Activated naive CD8-positive, alpha-beta T cell treated with anti-CD3 and anti-CD28 coated beads, Interleukin-2, amount 10 ng/mL, durations not matched to agents 7 days and 5 days (primary cell): ENCODE measurements around the gene KMT2B. TPM values are rescaled to one million over a fixed set of nuclear protein-coding genes. Genes with fewer than 3 reads are reported as not detected.
A peak's percentile ranks its signal among the peaks of the same experiment; 100 is the strongest.

Experiments
- ATAC-seq: fragments of 150-1000 bp; cut with Tn5 transposase; one replicate; pipeline ENCODE4 v1.10.0; 2021; ENCODE audit warnings: low read depth, moderate library complexity
- POLR2A ChIA-PET: fragments of 350-600 bp; sonication (Branson Sonifier 250); formaldehyde crosslinking; loops from one replicate; lab custom pipeline; 2021; ENCODE audit warnings: antibody characterized with exemption; lab: Charles Lee
- DNase-seq: peaks from one replicate; pipeline ENCODE4 v3.0.0; 2021
- H3K27ac Mint-ChIP-seq: one replicate; pipeline ENCODE4 v1.8.0; 2022; ENCODE audit warnings: mild to moderate bottlenecking, mixed read lengths
- H3K27me3 Mint-ChIP-seq: one replicate; pipeline ENCODE4 v1.8.0; 2022; ENCODE audit warnings: mild to moderate bottlenecking, moderate library complexity, mixed read lengths
- H3K36me3 Mint-ChIP-seq: one replicate; pipeline ENCODE4 v1.8.0; 2021; ENCODE audit warnings: mild to moderate bottlenecking, mixed read lengths
- H3K4me1 Mint-ChIP-seq: one replicate; pipeline ENCODE4 v1.8.0; 2021; ENCODE audit warnings: mixed read lengths
- H3K4me3 Mint-ChIP-seq: one replicate; pipeline ENCODE4 v1.8.0; 2022; ENCODE audit warnings: mild to moderate bottlenecking, moderate library complexity, mixed read lengths
- H3K9me3 Mint-ChIP-seq: one replicate; pipeline ENCODE4 v1.8.0; 2021; ENCODE audit warnings: mixed read lengths
- total RNA-seq, 2 experiments: library from RNA; stranded (reverse); gene quantifications; one replicate each; pipeline ENCODE4 v1.2.3, GENCODE V29; 2021

KMT2B gene
- total RNA-seq, 2 experiments from 2014 or later = 74.6 to 75.9 TPM

DNA sequence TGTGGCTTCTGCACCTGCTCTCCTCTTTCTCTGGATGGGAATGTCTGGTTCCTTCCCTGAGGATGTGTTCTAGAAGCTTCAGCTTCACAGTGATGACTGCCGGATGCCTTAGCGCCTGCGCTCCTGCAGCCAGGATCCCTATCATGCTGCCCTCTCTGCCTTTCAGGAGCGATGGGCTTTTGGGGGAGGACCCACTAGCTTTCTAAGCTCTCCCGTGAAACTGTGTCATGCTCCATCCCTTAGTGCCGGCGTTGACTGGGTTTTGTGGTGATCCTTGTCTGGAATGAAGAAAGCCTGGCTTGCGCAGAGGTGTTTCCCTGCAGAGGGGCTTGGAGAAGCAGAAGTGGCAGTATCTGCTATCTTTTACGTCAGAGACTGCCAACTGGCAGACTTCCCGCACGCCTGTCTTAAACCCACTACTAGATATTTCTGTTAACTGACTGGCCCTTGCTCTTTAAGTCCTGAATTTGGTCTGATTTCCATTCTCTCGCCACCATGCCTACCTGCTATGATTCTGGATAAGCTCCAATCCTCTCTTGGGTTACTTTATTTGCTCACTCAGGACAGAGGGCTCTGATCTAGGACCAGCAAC lies 3.8 kb upstream of the KMT2B start:
- POLR2A ChIA-PET = interaction anchor here (1.0 to 6.6 kb wide), 7 partner anchors 12 to 187 kb away, joined by 3 to 75 read pairs (median 9); partner anchors contain the start of genes ETV2 and HSPB6
- H3K4me3 Mint-ChIP-seq = peak overlapping the region; percentile 97

DNA sequence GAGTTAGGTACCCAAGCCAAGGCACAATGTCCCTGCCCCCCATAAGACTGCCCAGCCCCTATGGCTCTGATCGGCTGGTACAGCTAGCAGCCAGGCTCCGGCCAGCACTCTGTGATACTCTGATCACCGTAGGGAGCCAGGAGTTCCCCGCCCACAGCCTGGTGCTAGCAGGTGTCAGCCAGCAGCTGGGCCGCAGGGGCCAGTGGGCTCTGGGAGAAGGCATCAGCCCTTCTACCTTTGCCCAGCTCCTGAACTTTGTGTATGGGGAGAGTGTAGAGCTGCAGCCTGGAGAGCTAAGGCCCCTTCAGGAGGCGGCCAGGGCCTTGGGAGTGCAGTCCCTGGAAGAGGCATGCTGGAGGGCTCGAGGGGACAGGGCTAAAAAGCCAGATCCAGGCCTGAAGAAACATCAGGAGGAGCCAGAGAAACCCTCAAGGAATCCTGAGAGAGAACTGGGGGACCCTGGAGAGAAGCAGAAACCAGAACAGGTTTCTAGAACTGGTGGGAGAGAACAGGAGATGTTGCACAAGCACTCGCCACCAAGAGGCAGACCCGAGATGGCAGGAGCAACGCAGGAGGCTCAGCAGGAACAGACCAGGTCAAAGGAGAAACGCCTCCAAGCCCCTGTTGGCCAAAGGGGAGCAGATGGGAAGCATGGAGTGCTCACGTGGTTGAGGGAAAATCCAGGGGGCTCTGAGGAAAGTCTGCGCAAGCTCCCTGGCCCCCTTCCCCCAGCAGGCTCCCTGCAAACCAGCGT lies 3.0 kb upstream of the KMT2B start:
- DNase-seq = peak; percentile 43
- POLR2A ChIA-PET = interaction anchor here (1.0 to 6.6 kb wide), 5 partner anchors 13 to 72 kb away, joined by 5 to 75 read pairs (median 14); partner anchors contain the start of genes ETV2 and HSPB6
- peaks cover 62% of the 10 kb centered on the region for H3K4me1 Mint-ChIP-seq

More for the DNA sequence above, 3.8 kb upstream of the KMT2B start:
- no peak for ATAC-seq
- Mint-ChIP-seq H3K27ac (peak overlapping the region; percentile 95), H3K9me3 (no peaks in the 10 kb centered on the region), H3K36me3 (peaks cover 9% of the 10 kb centered on the region), H3K4me1 (peaks cover 56% of the 10 kb centered on the region), H3K27me3 (no peaks in the 10 kb centered on the region)
- DNase-seq = no peak

DNA sequence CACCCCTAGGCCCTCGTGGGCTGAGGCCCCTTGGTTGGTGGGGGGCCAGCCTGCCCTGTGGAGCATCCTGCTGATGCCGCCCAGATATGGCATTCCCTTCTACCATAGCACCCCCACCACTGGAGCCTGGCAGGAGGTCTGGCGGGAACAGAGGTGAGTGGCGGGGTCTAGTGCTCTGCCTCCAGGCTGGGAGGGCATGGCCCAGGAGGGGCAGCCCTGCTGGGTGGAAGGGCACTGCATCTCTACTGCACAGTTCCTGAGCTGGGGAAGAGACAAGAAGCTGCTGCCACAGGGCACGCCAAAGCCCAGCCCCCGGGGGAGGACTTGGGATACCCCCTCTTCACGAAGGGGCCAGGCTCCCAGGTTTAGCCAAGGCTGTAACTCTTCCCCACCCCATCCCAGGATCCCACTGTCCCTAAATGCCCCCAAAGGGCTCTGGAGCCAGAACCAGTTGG lies 2.4 kb upstream of the KMT2B start:
- ATAC-seq (no peak), DNase-seq (no peak)
- no peaks in the 10 kb centered on the region for H3K9me3 Mint-ChIP-seq
- peaks cover 11% of the 10 kb centered on the region for H3K36me3 Mint-ChIP-seq
- POLR2A ChIA-PET = interaction anchor here (1.0 to 6.6 kb wide), 4 partner anchors 13 to 33 kb away, joined by 3 to 75 read pairs (median 33); partner anchors contain the start of gene LIN37
- H3K4me1 Mint-ChIP-seq = peaks cover 61% of the 10 kb centered on the region
- H3K27ac Mint-ChIP-seq = peak overlapping the region; percentile 94
- H3K27me3 Mint-ChIP-seq = no peaks in the 10 kb centered on the region
- peak overlapping the region; percentile 97 for H3K4me3 Mint-ChIP-seq

More for the DNA sequence above, 3.0 kb upstream of the KMT2B start:
- Mint-ChIP-seq H3K9me3 (no peaks in the 10 kb centered on the region), H3K4me3 (peak overlapping the region; percentile 97), H3K27ac (peak overlapping the region; percentile 95), H3K36me3 (peaks cover 8% of the 10 kb centered on the region), H3K27me3 (no peaks in the 10 kb centered on the region)
- no peak for ATAC-seq

DNA sequence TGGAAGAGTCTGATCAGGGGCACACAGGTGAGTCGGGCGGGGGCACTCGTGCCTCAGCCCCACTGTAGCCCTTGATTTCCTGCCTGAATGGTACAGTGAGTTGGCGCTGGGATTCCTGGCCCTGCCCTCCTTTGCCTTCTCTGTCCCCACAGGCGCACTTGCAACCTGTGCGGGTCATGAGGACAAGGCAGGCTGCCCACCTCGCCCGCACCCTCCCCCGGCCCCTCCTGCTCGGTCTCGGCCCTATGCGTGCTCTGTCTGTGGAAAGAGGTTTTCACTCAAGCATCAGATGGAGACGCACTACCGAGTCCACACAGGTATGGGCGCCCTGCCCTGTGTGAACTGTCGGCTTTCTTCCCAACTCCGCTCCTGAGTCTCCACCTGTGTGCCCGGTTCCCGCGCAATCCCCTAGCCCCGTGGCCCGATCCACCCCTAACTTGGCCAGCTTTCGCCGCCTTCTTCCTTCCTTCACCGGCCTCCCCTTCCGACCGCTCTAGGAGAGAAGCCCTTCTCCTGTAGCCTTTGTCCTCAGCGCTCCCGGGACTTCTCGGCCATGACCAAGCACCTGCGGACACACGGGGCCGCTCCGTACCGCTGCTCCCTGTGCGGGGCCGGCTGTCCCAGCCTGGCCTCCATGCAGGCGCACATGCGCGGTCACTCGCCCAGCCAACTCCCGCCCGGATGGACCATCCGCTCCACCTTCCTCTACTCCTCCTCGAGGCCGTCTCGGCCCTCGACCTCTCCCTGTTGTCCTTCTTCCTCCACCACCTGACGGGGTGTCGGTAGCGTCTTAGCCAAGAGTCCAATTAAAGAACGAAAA lies 1.6 kb upstream of the KMT2B start:
- no peaks in the 10 kb centered on the region for H3K9me3 Mint-ChIP-seq
- H3K36me3 Mint-ChIP-seq = peaks cover 13% of the 10 kb centered on the region
- peak overlapping the region; percentile 94 for H3K27ac Mint-ChIP-seq
- H3K4me3 Mint-ChIP-seq = peak overlapping the region; percentile 97
- no peaks in the 10 kb centered on the region for H3K27me3 Mint-ChIP-seq
- no peak for ATAC-seq
- DNase-seq = peak; percentile 58
- peaks cover 54% of the 10 kb centered on the region for H3K4me1 Mint-ChIP-seq
- POLR2A ChIA-PET = interaction anchor here (1.2 to 6.6 kb wide), 3 partner anchors 14 to 32 kb away, joined by 3 to 75 read pairs (median 61); partner anchors contain the start of gene LIN37

DNA sequence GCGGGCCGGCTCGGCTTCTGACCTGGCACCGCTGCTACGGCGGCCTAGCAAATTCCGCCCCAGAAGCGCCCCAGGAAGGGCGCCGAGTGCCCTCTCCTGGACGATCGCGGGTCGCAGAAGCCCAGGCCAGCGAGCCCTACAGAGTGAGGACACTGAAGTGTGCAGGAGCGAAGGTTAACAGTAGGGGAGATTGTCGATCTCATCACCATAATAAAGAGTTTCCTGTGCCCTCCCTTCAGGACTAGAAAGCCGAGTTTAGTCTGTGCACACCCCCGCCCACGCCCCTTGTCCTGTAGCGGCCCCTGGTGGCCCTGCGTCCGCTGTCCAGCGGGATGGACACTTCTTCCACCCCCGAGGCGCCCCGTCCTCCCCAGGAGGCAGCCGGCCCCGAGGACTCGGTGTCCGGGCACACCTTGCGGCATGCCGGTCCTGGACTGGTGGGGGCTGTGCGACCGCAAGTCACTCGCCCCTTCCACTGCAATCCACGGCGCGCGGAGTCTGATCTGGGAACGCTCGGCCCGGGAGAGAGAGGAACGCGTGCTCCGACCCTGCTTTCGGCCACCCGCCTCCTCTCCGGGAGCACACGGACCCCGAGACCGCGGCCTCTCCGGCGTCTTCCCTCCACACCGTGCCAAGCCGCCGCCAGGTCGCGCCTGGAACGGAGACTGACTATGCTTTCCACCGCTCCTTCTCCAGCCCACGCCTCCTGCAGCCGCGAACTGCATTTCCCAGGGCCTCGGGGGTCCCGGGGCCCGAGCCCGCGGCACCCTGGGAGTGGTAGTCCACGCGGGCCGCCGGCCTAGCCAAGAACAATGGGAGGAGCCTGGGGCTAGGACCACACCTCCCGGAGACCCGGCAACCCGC lies 770 bp upstream of the KMT2B start:
- Mint-ChIP-seq H3K9me3 (no peaks in the 10 kb centered on the region), H3K27me3 (no peaks in the 10 kb centered on the region), H3K36me3 (peaks cover 13% of the 10 kb centered on the region), H3K4me3 (peak overlapping the region; percentile 97), H3K27ac (peak overlapping the region; percentile 94), H3K4me1 (peaks cover 49% of the 10 kb centered on the region)
- DNase-seq (peak; percentile 87), ATAC-seq (peak; percentile 71)
- POLR2A ChIA-PET = interaction anchor here (1.0 to 6.6 kb wide), 4 partner anchors 15 to 24 kb away, joined by 3 to 75 read pairs (median 46); partner anchors contain the start of gene IGFLR1

DNA sequence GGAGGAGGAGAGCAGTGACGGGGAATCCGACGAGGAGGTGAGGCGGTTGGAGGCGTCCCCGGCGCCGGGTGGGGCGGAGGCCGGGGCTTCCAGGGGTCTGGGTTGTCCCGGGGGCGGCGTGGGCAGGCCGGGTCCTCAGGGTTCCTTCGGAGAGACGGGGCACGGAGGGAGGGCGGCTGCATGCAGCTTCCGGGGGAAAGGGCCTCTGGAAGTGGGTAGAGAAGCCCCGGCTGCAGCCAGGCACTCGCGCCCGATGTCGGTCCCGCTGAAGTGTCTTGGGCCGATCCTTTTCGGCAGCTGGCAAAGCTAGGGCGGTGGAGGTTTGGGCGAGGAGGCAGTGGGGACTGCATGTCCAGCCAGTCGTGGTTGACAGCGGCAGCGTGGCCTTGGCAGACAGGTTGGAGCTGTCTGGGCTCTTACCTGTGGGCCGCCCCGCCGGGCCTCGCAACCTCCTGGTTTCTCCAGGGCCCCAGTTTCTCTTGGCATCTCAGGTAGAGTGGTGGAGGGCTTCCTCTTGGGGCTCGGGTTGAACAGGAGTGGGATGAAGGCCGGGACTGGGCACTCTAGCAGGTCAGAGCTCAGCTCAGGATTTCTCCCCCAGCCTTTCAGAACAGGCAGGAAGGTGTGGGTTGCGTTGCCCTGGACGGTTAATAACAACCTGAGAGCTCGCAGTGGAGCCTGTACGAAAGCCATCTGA lies 690 bp downstream of the KMT2B start:
- Mint-ChIP-seq H3K9me3 (no peaks in the 10 kb centered on the region), H3K4me3 (peak overlapping the region; percentile 97), H3K4me1 (peaks cover 37% of the 10 kb centered on the region), H3K36me3 (peaks cover 18% of the 10 kb centered on the region), H3K27ac (peak overlapping the region; percentile 92), H3K27me3 (no peaks in the 10 kb centered on the region)
- ATAC-seq (peak; percentile 1), DNase-seq (peak; percentile 75)
- POLR2A ChIA-PET = interaction anchor here (0.5 to 3.3 kb wide), 19 partner anchors 9 to 510 kb away, joined by 3 to 32 read pairs (median 5); partner anchors contain the start of genes COX6B1, HAUS5, HSPB6 and IGFLR1

DNA sequence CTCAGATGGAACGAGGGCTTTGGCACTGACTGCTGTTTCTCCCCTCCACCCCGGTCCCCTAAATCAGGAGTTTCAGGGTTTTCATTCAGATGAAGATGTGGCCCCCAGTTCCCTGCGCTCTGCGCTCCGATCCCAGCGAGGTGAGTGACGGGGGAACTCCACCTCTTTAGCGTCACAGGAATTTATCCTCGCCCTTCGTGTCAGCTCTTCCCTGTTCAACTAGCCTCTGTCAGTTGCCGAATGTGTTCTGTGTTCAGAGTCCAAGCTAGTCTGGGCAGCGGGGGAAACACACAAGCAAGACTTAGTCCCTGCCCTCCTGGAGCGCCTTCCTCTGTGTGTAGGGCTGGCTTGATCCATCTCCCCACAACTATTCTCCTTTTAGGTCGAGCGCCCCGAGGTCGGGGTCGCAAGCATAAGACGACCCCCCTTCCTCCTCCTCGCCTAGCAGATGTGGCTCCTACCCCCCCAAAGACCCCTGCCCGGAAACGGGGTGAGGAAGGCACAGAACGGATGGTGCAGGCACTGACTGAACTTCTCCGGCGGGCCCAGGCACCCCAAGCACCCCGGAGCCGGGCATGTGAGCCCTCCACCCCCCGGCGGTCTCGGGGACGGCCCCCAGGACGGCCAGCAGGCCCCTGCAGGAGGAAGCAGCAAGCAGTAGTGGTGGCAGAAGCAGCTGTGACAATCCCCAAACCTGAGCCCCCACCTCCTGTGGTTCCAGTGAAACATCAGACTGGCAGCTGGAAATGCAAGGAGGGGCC lies 1.8 kb downstream of the KMT2B start:
- ATAC-seq (no peak), DNase-seq (no peak)
- H3K27me3 Mint-ChIP-seq = no peaks in the 10 kb centered on the region
- no peaks in the 10 kb centered on the region for H3K9me3 Mint-ChIP-seq
- POLR2A ChIA-PET = interaction anchor here (0.5 to 3.3 kb wide), 11 partner anchors 17 to 363 kb away, joined by 3 to 32 read pairs (median 7); partner anchors contain the start of genes COX6B1, HAUS5, HSPB6 and IGFLR1
- peak overlapping the region; percentile 97 for H3K4me3 Mint-ChIP-seq
- peak overlapping the region; percentile 92 for H3K27ac Mint-ChIP-seq
- peaks cover 15% of the 10 kb centered on the region for H3K36me3 Mint-ChIP-seq
- peaks cover 26% of the 10 kb centered on the region for H3K4me1 Mint-ChIP-seq

DNA sequence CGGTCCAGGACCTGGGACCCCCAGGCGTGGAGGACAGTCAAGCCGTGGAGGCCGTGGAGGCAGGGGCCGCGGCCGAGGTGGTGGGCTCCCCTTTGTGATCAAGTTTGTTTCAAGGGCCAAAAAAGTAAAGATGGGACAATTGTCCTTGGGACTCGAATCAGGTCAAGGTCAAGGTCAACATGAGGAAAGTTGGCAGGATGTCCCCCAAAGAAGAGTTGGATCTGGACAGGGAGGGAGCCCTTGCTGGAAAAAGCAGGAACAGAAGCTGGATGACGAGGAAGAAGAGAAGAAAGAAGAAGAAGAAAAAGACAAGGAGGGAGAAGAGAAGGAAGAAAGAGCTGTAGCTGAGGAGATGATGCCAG lies 2.3 kb downstream of the KMT2B start:
- Mint-ChIP-seq H3K4me3 (peak overlapping the region; percentile 49), H3K9me3 (no peaks in the 10 kb centered on the region), H3K27ac (no peak overlapping the region), H3K36me3 (peaks cover 15% of the 10 kb centered on the region), H3K4me1 (peaks cover 21% of the 10 kb centered on the region), H3K27me3 (no peaks in the 10 kb centered on the region)
- POLR2A ChIA-PET = interaction anchor here (3.3 kb wide), 1 partner anchor 21 kb away, joined by 32 read pairs; the partner anchor contains the start of gene IGFLR1
- no peak for ATAC-seq
- DNase-seq = no peak

DNA sequence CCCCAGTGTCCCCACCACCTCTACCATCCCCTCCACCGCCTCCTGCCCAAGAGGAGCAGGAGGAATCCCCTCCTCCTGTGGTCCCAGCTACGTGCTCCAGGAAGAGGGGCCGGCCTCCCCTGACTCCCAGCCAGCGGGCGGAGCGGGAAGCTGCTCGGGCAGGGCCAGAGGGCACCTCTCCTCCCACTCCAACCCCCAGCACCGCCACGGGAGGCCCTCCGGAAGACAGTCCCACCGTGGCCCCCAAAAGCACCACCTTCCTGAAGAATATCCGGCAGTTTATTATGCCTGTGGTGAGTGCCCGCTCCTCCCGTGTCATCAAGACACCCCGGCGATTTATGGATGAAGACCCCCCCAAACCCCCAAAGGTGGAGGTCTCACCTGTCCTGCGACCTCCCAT lies 2.8 kb downstream of the KMT2B start:
- Mint-ChIP-seq H3K4me1 (peaks cover 21% of the 10 kb centered on the region), H3K27me3 (no peaks in the 10 kb centered on the region), H3K4me3 (no peak overlapping the region), H3K27ac (no peak overlapping the region), H3K36me3 (peaks cover 15% of the 10 kb centered on the region), H3K9me3 (no peaks in the 10 kb centered on the region)
- DNase-seq (no peak), ATAC-seq (no peak)
- POLR2A ChIA-PET = interaction anchor here (0.8 to 3.3 kb wide), 2 partner anchors 20 to 25 kb away, joined by 4 to 32 read pairs; partner anchors contain the start of genes IGFLR1, PSENEN and U2AF1L4

DNA sequence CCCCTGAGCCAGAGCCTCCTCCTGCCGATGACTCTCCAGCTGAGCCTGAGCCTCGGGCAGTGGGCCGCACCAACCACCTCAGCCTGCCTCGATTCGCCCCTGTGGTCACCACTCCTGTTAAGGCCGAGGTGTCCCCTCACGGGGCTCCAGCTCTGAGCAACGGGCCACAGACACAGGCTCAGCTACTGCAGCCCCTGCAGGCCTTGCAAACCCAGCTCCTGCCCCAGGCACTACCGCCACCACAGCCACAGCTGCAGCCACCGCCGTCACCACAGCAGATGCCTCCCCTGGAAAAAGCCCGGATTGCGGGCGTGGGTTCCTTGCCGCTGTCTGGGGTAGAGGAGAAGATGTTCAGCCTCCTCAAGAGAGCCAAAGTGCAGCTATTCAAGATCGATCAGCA lies 3.6 kb downstream of the KMT2B start:
- no peak for ATAC-seq
- H3K27ac Mint-ChIP-seq = peak overlapping the region; percentile 38
- POLR2A ChIA-PET = interaction anchor here (0.8 kb wide), 1 partner anchor 24 kb away, joined by 4 read pairs; the partner anchor contains the start of genes PSENEN and U2AF1L4
- no peak overlapping the region for H3K4me3 Mint-ChIP-seq
- peaks cover 14% of the 10 kb centered on the region for H3K4me1 Mint-ChIP-seq
- no peak for DNase-seq
- peaks cover 19% of the 10 kb centered on the region for H3K36me3 Mint-ChIP-seq
- H3K9me3 Mint-ChIP-seq = no peaks in the 10 kb centered on the region
- no peaks in the 10 kb centered on the region for H3K27me3 Mint-ChIP-seq

DNA sequence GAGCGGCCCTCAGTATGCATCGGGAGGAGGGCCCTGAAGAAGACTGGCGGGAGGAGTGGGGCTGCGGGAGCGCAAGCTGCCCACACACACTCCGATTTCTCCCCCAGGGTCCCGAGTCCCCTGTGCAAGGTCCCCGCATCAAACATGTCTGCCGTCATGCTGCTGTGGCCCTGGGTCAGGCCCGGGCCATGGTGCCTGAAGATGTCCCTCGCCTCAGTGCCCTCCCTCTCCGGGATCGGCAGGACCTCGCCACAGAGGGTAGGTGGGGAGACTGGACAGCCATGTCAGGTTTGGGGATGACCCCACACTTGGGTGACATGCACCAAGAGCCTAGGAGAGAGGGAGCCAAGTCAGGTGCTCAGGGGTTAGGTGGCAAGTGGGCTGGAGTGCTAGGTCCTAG lies 4.7 kb downstream of the KMT2B start:
- H3K4me1 Mint-ChIP-seq = peaks cover 12% of the 10 kb centered on the region
- no peaks in the 10 kb centered on the region for H3K9me3 Mint-ChIP-seq
- POLR2A ChIA-PET = no interaction called here
- H3K27ac Mint-ChIP-seq = no peak overlapping the region
- DNase-seq (no peak), ATAC-seq (no peak)
- no peaks in the 10 kb centered on the region for H3K27me3 Mint-ChIP-seq
- no peak overlapping the region for H3K4me3 Mint-ChIP-seq
- H3K36me3 Mint-ChIP-seq = peaks cover 17% of the 10 kb centered on the region
